Tibial nerve (tissue), 3 donors: ENCODE results near the gene MYOM3.

Source experiments
- CTCF ChIP-seq, 5 experiments: fragments of 200-600 bp in 3 of 5; fragments of 450-650 bp in 2 of 5; sonication (generic) in 3 of 5; IDR thresholded peaks; one replicate each; pipeline ENCODE4 v1.5.1; 2016 to 2019; ENCODE audit warnings: antibody characterized with exemption in 5 of 5, mild to moderate bottlenecking in 3 of 5, moderate library complexity in 2 of 5
- POLR2A ChIP-seq, 2 donors: fragments of 450-650 bp; IDR thresholded peaks; one replicate each; pipeline ENCODE4 v1.6.1; 2017; ENCODE audit warnings: antibody characterized with exemption in 2 of 2, mild to moderate bottlenecking in 2 of 2, moderate library complexity in 2 of 2

GRCh38 chr1:24102961-24103360 lies 9.0 kb downstream of the MYOM3 start:
- TF ChIP-seq CTCF (IDR thresholded peaks at IDR 0.05) = no peak
- no peak for TF ChIP-seq POLR2A (IDR thresholded peaks at IDR 0.05)
